Measurements from ENCODE around the gene CHRNB4. TPM values are rescaled to one million over a fixed set of nuclear protein-coding genes. Genes with fewer than 3 reads are reported as not detected.

Gene CHRNB4
- total and polyA plus RNA-seq, 10 of the 15 experiments (the other 5 are each of a cell fraction or from before 2014, with no cell fraction given), result 0.10 TPM; not detected in 9

DNA sequence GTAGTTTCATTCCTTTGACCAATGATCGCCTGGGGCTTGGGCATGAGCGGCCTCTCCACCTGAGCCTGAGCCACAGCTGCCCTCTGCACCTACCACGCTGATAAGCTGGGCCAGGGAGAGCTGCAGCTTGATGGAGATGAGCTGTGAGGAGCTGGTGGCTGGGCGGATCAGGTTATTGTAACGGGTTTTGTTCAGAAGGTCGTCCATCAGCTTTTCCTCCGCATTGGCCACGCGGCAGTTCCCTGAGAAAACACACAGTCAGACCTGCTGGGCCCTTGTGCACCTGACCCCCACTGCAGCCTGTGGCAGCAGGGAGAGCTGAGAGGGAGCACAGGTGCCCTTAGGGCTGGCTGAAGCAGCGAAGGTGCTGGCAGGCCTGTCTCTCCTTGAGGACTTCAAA, 5.7 kb downstream of the CHRNB4 start (continued):
- TF ChIP-seq, protein P1, sequence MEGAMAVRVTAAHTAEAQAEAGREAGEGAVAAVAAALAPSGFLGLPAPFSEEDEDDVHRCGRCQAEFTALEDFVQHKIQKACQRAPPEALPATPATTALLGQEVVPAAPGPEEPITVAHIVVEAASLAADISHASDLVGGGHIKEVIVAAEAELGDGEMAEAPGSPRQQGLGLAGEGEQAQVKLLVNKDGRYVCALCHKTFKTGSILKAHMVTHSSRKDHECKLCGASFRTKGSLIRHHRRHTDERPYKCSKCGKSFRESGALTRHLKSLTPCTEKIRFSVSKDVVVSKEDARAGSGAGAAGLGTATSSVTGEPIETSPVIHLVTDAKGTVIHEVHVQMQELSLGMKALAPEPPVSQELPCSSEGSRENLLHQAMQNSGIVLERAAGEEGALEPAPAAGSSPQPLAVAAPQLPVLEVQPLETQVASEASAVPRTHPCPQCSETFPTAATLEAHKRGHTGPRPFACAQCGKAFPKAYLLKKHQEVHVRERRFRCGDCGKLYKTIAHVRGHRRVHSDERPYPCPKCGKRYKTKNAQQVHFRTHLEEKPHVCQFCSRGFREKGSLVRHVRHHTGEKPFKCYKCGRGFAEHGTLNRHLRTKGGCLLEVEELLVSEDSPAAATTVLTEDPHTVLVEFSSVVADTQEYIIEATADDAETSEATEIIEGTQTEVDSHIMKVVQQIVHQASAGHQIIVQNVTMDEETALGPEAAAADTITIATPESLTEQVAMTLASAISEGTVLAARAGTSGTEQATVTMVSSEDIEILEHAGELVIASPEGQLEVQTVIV (IDR thresholded peaks at IDR 0.05; ENCODE audit: borderline replicate concordance, partially characterized antibody), result no peak
- no peak for TF ChIP-seq DPF2 (IDR thresholded peaks at IDR 0.05)

DNA sequence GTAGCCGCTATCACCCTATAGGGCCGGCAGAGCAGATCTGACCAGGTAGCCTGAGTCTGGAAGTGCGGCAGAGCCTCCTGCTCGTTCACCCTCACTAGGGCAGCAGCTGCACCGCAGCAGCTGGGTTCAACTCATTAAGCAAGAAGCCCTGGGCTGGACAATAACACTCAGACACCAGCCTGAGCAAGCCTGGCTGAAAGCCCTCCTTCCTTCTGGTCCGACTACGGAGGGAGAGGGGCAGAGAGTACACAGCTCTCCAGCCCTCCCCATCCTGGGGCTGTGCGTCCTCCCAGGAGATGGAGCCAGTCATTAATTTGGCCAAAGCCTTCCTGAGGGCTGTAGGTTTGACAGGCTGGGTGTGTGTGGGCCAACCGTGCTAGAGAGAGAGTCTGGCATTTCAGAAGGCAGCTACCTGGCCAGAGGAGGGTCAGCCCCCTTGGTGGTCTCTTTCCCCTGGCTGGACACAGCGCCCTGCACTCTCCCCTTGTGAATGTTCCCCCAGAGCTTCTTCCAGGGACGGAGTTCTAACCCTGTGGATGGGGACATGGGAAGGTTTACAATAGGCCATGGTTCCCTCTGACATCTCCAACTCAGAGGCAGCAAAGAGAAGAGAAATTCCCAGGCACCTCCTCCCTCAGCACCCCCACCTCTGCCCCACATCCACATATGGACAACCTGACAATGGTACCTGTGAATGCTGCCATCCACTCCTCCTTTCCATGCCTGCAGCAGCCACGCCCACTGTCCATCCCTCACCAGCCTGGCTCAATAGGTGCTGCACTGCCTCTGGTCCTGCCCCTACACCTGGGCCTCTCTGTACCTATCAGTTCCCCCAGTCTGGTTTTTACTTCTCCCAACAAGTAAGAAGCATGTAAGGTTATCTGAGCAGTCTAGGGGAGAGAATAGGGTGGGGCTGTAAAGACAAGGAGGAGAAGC, 6.5 kb downstream of the CHRNB4 start:
- POLR2A ChIA-PET, result no interaction called here
- CTCF ChIA-PET, result interaction anchor here (7.3 kb wide), 1 partner anchor 75 kb away, joined by 95 read pairs; no protein-coding TSS in a partner anchor

More for the DNA sequence above, 6.5 kb downstream of the CHRNB4 start:
- ATAC-seq, result no peak
- Histone ChIP-seq H3K27ac (ENCODE audit: control insufficient read depth, insufficient read depth) (no peak overlapping the region), H4K20me1 (ENCODE audit: control insufficient read depth, insufficient read depth) (no peaks in the 10 kb centered on the region), H3K4me1 (ENCODE audit: control insufficient read depth, insufficient read depth, low read length) (no peaks in the 10 kb centered on the region), H3K36me3 (ENCODE audit: control insufficient read depth in 2 of 2, insufficient read depth in 2 of 2, low read length in 1 of 2) (no peaks in the 10 kb centered on the region), H3K4me3 (no peak overlapping the region), H3K9ac (ENCODE audit: control insufficient read depth, insufficient read depth, low read length) (no peak overlapping the region), H3K4me2 (ENCODE audit: control insufficient read depth, insufficient read depth) (no peak overlapping the region), H3K9me3 (replicated peaks; ENCODE audit: control insufficient read depth, insufficient read depth, low read length) (peaks cover 3% of the 10 kb centered on the region; the same call in 2 of the 3 replicates), H3K79me2 (ENCODE audit: control insufficient read depth, insufficient read depth, low read length) (no peaks in the 10 kb centered on the region), H3K27me3 (replicated peaks in 1 of 2; ENCODE audit: control insufficient read depth in 2 of 2, insufficient read depth in 2 of 2, low read length in 1 of 2) (no peaks in the 10 kb centered on the region; a peak in 1 of 4 replicates), H2AFZ (ENCODE audit: control insufficient read depth, low read depth, low read length) (no peak overlapping the region)
- no peak for TF ChIP-seq BRCA1 (IDR thresholded peaks at IDR 0.05; ENCODE audit: low read depth, low read length)
- TF ChIP-seq NFIC (IDR thresholded peaks at IDR 0.05; ENCODE audit: low read depth, low read length), result no peak
- TF ChIP-seq STAT1 (conservative IDR thresholded peaks at IDR 0.05), result no peak
- TF ChIP-seq MTA3 (IDR thresholded peaks at IDR 0.05; ENCODE audit: borderline replicate concordance, low read length), result no peak
- TF ChIP-seq, protein P2, sequence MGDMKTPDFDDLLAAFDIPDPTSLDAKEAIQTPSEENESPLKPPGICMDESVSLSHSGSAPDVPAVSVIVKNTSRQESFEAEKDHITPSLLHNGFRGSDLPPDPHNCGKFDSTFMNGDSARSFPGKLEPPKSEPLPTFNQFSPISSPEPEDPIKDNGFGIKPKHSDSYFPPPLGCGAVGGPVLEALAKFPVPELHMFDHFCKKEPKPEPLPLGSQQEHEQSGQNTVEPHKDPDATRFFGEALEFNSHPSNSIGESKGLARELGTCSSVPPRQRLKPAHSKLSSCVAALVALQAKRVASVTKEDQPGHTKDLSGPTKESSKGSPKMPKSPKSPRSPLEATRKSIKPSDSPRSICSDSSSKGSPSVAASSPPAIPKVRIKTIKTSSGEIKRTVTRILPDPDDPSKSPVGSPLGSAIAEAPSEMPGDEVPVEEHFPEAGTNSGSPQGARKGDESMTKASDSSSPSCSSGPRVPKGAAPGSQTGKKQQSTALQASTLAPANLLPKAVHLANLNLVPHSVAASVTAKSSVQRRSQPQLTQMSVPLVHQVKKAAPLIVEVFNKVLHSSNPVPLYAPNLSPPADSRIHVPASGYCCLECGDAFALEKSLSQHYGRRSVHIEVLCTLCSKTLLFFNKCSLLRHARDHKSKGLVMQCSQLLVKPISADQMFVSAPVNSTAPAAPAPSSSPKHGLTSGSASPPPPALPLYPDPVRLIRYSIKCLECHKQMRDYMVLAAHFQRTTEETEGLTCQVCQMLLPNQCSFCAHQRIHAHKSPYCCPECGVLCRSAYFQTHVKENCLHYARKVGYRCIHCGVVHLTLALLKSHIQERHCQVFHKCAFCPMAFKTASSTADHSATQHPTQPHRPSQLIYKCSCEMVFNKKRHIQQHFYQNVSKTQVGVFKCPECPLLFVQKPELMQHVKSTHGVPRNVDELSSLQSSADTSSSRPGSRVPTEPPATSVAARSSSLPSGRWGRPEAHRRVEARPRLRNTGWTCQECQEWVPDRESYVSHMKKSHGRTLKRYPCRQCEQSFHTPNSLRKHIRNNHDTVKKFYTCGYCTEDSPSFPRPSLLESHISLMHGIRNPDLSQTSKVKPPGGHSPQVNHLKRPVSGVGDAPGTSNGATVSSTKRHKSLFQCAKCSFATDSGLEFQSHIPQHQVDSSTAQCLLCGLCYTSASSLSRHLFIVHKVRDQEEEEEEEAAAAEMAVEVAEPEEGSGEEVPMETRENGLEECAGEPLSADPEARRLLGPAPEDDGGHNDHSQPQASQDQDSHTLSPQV (IDR thresholded peaks at IDR 0.05), result no peak
- ChIA-PET SMC1A (ENCODE audit: uncharacterized antibody, unreplicated experiment) (interaction anchor here (1.2 kb wide), 1 partner anchor 75 kb away, joined by 4 read pairs; no protein-coding TSS in a partner anchor), RAD21 (ENCODE audit: unreplicated experiment) (interaction anchor here (0.6 kb wide), 1 partner anchor 23 kb away, joined by 3 read pairs; no protein-coding TSS in a partner anchor)
- WGBS (ENCODE audit: insufficient coverage, insufficient replicate concordance, low lambda C conversion rate, missing lambda C conversion rate), result 11% methylated on average over 12 of the region's 12 CpGs
- in situ Hi-C loops (cut with MboI) (no loop called here), intact Hi-C loops (cut with micrococcal nuclease; ENCODE audit: unreplicated experiment) (no loop called here)
- no peak for FAIRE-seq
- DNase-seq (ENCODE audit: low read depth, low spot score), result no peak
- no TSS peak for BruUV-seq (replicated peaks)
